Middle frontal gyrus (tissue), 1 donor: ENCODE measurements around the gene OOSP1.
A peak's percentile ranks its signal among the peaks of the same experiment; 100 is the strongest.
"Not testable (repeated sequence)": the region's sequence is repeated elsewhere in the genome, so short reads cannot be mapped to it uniquely, and the experiment has no call there.

Source experiments
- DNase-seq: peaks from one replicate; pipeline ENCODE4 v3.0.0-alpha.2; 2015; ENCODE audit warnings: low spot score; ENCODE audit errors: extremely low spot score

Gene OOSP1, protein sequence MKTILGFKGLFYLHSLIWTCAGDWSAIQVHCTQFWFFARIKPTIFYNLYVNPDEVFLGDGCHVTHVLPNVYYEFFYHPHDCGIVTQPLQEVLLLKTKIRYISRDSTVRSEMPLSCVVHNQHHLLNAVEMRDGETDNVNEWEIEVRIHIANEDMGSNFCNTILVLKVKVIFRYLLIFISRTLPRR

DNA sequence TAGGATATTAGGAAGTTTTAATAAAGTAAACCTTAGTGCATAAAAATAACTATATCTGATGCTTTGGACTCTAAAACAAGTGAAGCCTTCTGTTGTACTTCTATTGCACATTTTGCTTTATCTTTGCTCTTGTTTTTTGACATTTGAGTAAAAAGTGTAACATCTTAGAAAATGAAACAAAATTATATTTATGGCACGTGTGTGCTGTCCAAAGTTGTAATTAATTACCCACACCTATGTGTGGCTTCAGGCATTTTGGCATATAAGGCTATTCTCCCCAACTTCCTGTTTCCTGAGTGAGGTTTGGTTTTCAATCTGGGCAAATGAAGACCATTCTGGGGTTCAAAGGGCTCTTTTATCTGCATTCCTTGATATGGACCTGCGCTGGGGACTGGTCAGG, at the start of gene OOSP1:
Gene OOSP1, plus strand, starts transcription at position 301 of the 400 bp plus-strand sequence. Its CDS starts 23 bp downstream, at position 324.
- no peak for DNase-seq

DNA sequence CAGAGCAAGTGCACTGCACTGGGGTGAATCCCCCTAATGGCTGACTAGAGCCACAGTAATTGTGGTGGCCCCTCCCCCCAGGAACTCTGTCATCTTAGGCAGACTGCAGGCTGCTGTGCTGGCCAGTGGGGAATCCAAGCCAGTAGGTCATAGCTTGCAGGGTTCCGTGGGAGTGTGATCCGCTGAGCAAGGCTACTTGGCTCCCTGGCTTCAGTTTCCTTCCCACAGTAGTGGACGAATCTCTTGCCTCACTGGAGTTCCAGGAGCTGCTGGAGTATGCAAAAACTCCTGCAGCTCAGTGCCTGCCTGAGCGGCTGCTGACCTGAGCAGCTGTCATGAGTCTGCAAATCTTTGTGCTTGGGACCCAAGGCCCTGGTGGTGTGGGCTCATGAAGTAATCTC, 46.5 kb upstream of the OOSP1 start:
- DNase-seq, result no peak

DNA sequence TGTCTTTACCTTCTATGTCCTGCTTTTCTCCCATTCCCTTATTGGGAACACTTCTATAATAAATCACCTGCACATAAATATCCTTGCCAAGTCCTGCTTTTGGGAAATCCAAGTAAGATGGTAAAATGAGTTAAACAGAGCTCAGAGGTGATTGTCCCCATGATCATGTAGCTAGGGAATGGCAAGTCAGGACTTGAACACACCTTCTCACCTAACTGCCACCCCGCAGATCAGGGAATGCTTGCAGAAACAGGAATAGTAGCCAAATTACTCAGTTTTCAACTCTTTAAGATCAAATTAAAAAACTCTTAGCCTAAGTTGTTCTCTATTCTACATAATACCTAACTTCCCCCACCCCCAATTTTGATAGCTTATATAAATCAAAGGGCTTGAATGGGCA, 43.6 kb upstream of the OOSP1 start:
- no peak for DNase-seq

DNA sequence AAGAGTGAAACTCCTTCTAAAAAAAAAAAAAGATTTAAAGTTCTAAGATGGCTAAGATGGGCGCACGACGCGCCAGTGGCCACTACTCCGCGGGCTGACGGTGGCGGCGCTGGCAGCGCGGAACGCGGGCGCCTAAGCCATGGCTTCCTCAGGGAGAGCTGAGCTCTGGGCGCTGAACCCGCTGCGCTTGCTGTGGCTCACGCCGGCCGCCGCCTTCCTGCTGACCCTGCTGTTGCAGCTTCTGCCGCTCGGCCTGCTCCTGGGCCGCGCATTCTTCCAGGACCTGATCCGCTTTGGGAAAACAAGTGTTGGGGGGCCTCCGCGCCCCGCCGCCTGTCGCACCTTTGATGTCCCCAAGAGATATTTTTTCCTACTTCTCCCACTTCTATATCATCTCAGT, 40.2 kb upstream of the OOSP1 start:
- no peak for DNase-seq

DNA sequence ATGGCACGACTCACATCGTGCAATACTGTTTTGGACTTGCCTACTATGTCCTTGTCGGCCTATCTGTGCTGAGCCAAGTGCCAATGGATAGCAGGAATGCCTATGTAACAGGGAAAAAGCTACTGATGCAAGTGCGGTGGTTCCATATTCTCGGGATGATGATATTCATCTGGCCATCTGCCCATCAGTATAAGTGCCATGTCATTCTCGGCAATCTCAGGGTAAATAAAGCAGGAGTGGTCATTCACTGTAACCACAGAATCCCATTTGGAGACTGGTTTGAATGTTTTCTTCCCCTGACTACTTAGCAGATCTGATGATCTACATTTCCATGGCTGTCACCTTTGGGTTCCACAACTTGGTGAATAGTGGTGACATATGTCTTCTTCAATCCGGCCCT, 39.6 kb upstream of the OOSP1 start:
- no peak for DNase-seq

DNA sequence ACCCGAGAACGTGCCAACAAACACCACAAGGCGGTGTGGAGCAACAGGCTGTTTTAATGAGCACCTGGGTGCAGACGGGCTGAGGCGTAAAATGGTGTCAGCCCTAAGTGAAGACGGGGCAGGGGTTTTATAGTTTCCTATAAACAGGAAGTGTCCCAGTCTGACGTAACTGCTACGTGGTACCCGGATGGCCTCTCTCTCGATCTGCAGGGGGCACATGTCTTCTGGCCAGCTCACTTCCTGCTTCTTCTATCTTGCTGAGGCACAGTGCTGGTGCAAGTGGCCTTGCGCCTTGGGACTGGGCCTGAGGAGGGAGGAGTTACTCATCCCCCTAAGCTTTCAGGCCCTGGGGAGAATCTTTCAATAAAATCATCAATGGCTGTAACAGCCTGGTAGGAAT, 38.7 kb upstream of the OOSP1 start:
- no peak for DNase-seq

DNA sequence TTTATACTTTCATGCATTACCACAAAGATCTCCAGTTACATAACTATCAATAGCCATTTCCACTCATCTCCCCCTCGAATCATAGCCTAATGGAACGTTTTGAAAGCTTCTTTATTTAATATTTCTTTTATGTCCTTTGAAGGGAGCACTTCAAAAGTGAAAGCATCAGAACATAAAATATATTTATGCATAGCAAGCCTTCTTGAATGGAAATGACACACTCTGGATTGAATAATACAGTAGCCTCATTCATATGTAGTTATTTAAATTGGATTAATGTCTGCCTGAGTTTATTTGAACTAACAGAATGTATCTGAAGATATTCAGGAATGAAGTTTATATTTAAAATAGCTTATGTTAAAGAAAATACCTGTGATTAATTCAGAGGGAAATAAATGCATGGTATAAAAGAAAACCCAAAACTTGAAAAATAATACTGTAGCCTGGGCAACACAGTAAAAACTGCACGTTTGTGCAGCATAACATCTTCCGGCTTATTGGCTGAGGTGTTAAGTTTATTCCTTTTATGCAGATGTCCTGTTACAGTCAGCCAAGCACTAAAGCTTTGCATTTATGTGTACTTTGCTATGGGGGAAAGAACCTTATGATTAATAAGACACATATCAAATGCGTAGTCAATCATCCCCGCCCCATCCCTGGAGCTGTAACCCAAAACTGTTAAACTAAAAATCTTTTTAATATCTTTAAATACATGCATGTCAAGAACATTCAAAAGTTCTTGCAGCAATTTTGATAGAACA, 37.7 kb upstream of the OOSP1 start:
- DNase-seq, result no peak

DNA sequence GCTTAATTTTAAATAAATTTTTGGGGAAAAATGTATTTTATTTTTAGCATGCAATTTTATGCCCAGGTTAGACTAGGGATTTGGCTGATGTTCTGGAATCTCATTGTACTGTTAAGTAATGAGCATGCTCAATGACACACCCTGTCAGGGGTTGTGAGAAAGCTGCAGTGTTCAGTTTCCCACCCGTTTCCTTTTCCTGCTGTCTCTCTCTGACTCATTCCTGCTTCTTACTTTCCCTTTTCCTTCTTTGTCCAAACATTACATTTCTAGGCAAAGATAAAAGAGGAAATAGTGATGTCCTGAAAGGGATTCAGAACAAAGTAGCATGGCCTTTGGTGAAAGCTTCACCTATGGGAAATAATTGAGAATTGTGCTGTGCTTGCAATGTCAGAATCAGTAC, 36.9 kb upstream of the OOSP1 start:
- no peak for DNase-seq

DNA sequence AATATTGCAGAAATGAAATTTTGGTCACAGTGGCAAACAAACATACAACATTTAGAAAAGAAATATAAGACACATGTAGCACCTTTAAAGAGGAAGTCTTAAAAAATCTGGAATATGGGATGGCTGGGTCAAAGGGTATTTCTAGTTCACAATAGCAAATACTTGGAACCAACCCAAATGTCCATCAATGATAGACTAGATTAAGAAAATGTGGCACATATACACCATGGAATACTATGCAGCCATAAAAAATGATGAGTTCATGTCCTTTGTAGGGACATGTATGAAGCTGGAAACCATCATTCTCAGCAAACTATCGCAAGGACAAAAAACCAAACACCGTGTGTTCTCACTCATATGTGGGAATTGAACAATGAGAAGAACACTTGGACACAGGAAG, 34.7 kb upstream of the OOSP1 start:
- DNase-seq, result not testable (repeated sequence)

DNA sequence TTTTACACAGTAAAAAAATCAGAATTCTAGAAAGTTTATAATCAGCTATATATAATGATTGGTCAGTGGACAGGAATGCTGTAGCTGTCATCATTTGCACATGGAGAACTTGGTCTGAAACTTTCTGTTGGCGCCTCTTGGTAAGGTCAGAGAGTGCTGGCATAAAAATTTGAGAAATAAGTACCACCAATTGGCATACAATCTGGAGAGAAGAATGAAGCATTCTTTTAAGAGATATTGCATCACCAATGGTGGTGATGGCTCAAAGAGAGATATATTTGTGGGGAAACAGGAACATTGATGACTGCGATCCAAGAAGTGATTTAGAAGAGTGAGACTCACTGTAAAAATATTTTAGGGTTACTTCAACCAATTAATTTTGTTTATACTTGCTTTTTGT, 19.8 kb upstream of the OOSP1 start:
- DNase-seq, result no peak

DNA sequence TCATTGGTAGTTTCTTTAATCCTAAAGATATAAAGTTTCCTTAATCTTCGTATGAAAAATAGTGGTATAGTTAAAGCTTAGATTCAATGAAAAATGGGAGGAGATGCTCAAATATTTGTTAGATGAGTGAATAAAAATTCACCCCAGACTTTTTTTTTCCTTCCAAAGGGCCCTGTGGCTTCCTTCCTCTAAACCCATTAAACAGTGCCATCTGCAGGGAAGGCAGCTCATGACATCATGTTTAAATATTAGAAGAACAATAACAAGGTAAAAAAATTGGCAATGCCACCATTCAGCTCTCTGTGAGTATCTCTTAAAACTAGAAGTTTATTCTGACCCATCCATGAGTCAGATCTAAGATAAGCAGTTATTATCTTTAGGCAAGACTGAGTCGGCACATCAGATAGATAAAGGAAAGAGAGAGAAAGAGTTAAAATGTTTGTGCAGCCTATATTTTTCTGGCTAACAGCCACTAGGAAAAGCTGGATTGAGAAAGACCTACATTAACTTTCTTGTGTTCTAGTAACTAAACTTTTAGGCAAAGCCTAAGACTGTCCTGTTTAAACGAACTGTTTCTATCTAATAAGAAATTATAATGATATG, 19.1 kb upstream of the OOSP1 start:
- DNase-seq, result no peak

DNA sequence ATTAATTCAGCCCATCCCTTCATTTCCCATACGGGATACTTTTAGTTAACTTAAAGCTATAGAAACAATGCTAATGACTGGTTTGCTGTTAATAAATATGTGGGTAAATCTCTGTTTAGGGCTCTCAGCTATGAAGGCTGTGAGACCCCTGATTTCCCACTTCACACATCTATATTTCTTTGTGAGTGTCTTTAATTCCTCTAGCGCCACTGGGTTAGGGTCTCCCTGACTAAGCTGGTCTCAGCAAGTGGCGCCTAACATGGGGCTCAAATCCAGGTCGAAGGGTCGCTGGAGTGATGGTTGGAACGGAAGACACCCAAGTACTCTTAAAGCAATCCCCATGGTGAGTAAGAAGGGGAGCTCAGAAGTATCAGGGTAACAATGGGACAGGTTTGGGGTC, 14.4 kb upstream of the OOSP1 start:
- no peak for DNase-seq

DNA sequence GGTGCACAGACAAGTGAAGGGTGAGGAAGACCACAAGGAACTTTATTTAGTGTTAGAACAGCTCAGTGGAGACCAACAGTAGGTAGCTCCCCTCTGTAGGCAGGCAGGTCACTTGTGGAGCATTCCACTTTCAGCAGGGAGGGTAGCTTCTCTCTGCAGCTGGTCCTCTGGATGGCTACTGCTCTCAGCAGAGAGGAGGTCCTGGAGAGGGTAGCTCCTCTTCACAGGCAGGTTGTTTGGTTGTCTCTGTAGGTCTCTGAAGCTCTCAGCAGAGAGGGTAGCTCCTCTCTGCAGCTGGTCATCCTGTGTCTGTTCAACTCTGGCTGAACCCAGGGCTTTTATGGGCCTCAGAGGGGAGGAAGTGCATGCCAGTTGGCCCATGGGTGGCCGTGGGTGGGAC, 6.5 kb upstream of the OOSP1 start:
- DNase-seq, result no peak

DNA sequence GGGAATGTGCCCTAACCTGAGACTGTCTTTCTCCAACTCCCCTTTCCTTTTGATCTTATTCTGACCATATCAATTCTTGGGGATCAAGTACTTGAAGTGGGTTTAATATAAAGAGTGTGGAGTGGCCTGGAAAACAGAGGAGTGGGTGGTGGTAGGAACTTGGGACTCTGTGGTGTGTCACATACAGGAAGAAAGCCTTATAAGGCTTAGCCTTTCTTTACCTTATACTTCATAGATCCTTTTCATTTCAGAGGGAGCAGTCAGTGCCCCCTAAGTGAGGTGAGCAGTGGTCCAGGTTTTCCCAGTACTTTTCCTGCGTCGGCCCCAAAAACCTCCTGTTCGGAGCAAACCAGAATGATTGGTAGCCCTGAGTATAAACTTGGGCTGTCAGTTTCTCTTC, 486 bp downstream of the OOSP1 start:
- no peak for DNase-seq

DNA sequence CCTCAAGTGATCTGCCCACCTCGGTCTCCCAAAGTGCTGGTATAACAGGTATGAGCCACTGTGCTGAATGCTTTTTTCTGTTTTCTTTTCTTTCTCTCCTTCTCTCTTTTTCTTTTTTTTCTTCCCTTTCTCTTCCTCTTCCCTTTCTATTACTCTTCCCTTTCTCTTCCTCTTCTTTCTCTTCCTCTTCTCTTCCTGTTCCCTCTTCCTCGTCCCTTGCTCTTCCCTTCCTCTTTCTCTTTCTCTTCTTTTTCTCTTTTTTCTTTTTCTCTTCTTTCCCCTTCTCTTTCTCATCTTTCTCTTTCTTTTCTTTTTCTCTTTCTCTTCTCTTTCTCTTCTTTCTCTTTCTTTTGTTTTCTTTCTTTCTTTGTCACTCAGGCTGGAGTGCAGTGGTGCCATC, 1.2 kb downstream of the OOSP1 start:
- no peak for DNase-seq

DNA sequence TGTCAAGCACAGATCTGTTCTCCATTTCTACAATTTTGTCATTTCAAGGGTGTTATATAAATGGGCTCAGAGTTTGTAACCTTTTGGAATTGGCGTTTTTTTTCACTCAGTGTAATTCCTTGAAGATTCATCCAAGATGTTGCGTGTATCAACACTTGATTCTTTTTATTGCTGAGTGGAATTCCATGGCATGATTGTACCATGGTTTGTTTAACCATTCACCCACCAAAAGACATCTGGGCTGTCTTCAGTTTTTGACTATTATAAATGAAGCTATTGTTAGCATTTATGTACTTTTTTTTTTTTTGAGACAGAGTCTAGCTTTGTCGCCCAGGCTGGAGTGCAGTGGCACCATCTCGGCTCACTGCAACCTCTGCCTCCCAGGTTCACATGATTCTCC, 2.9 kb downstream of the OOSP1 start:
- no peak for DNase-seq

DNA sequence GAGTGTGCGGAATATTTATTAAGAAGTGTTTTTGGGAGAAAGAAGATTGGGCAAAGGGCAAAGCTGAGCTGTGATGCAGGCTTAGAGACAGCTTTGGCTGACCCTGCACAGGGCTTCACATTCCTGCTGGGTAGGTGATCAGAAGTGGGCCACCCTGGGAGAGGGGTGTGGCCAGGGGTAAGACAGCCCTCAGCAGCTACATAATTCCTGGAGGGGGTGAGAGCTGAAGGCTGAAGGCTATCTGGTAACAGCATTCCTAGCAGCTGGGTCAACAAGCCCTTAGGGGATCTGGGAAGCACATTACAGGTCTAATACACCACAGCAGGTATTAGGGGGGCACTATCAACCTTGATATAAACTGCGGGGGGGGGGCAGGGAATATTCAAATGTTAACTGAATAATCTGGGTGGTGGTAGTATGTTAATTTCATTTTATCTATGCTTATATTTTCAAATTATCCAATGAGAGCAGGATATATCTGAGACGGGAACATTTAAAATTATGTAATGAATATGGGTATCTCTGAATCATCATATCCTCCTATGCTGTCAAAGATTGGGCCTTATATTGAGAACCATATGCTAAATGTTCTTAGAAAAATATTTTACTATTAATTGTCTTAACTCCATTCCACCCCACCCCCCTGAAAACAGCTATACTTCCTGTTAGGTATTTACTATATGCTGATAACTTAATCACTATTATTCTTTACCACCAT, 5.9 kb downstream of the OOSP1 start:
- DNase-seq, result no peak

DNA sequence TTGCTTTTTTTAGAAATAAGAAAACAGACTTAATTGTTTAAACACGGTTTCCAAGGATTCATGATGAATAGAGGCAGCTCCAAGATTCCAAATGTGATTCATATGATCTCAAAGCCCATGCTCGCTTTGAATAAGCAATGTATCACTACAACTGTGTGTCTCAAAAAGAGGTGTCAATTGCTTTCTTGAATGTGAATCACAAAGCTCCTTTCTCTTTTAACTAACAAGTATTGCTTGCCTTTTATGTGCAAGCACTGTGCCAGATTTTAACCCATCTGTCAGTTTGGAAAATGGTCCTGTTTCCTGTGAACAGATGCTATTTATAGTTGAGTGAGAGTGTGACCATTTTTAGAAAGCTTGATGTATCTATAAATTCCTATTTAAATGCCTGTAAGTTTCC, 6.5 kb downstream of the OOSP1 start:
- DNase-seq, result peak; percentile 69

DNA sequence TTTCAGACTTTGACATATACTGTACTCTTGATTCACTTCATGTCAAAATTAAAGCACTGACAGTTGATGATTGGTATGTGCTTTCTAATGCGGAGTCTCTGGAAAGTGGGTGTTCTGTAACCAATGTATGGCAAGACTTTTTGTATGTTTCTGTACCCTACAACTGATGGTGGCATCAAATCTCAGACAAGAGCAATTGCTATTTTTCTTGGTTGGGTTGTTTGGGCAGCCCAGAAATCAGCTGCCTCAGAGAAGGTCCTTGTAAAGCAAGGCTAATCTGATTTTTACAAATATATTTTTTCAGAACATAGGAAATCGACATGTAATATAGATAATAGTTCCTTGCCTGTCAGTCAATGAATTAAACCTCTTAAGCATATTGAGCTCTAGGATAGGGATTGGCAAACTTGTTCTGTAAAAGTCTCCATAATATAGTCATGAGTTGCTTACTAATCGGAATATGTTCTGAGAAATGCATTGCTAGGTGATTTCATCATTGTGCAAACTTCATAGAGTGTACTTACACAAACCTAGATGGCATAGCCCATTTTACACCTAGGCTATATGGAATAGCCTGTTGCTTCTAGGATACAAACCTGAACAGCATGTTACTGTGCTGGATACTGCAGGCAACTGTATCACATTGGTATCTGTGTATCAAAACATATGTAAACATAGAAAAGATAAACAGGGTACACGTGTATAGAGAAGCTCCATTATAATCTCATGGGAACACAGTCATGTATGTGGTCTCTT, 15.4 kb downstream of the OOSP1 start:
- DNase-seq, result no peak

DNA sequence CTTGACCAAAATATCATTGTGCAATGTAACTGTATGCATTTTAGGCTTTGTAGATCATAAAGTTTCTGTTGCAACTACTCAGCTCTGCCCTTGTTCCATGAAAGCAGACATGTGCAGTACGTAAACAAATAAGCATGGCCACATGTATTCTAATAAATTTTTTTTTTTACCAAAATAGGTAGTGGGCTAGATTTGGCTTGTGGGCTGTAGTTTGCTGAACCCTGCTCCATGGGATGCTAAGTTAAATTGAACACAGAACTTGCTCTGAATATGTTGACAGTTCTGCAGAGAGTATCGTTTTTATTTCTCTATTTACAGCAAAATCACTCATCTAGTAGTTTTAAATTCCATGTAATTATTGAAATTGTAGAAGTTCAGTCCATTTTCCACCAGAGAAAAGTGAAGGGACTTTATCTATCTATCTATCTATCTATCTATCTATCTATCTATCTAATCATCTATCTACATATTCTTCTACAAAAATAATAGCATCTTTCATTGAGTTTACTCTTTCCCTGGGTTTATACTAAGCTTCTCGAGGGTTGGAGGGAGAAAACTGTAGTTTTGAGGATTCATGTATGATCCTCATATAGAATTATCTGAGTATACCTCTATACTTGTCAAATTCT, 16.1 kb downstream of the OOSP1 start:
- no peak for DNase-seq

DNA sequence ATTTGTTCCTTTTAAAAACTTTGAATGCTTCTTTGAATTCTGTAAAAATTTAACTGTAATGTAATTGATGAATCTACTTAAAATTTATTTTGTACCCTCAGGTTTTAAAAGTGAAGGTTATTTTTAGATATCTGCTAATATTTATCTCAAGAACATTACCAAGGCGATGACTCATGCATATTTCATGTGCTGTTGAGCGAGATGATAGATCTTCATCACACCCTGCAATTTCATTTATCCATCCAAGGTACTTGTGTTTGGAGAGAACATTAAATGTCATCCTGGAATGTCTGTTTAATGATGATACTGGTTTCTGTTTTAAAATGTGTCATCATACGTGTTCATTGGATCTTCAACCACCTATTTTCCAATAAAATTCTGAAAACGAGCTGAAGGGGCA, 18.9 kb downstream of the OOSP1 start:
- DNase-seq, result no peak
